Hematopoietic multipotent progenitor cell treated with erythropoietin and hydrocortisone succinate and interleukin-3 and kit ligand, for 4 days (in vitro differentiated cells): ENCODE data around the gene PTGER3.
"Not testable (repeated sequence)": the region's sequence is repeated elsewhere in the genome, so short reads cannot be mapped to it uniquely, and the experiment has no call there.

Source experiments
- DNase-seq: peaks from one replicate; pipeline ENCODE4 v3.0.0-alpha.2; 2015

Gene PTGER3

DNA sequence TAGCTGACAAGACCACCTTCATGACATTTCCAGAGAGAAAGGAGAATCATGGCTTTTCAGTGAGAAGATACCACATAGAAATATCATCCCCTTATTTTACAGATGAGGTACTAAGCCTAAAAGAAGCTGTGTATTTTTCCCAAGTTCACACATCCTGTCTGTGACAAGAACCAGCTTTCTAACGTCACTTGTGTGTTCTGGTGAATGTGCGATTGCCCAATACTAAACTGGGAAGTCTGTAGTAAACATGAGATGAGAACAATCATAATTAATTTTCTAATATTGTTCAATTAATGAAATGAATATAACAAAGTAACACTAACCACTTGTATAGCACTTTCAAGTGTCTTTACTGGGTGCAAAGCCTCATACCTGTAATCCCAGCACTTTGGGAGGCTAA lies 46.0 kb downstream of the PTGER3 start:
- no peak for DNase-seq

DNA sequence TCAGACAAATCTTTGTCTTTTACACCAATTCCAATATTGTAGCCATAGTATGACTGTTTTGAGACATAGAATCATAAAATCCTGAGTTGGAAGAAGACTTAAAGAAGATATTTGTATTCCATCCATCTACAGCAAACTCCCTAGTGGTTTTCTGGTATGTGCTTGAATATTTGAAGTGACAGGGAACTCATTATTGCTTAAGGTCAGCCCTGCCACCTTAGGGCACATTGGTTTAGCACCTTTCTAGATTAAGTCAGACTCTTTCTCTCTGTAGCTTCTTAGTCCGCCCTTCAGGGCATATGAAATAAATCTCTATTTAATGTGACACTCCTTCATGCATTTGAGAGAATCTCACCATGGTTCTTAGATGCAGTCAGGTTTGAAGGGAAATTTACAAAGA lies 49.8 kb downstream of the PTGER3 start:
- no peak for DNase-seq

DNA sequence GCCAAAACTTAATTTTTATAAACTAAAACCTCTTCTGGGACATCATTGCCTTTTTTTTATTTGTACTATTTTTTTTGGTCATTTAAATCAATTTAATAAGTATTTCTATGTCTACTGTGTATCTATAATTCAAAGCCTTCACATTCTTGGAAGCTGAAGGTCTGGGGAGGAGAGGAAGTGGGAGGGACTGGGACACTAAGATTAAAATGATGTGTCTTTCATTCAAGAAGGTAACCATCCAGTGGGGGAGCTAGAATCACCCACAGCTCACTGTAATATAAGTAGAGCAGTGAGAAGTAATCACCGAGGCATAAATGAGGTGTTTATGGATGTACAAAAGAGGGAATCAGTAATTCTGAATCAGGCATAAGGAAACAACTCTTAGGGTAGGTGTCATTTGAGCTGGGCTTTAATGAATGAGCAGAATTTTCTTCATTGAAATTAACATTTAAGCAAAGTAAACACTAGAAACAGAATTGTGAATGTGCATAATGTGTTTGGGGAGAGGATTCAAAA lies 52.8 kb downstream of the PTGER3 start:
- peak; percentile 78 for DNase-seq

DNA sequence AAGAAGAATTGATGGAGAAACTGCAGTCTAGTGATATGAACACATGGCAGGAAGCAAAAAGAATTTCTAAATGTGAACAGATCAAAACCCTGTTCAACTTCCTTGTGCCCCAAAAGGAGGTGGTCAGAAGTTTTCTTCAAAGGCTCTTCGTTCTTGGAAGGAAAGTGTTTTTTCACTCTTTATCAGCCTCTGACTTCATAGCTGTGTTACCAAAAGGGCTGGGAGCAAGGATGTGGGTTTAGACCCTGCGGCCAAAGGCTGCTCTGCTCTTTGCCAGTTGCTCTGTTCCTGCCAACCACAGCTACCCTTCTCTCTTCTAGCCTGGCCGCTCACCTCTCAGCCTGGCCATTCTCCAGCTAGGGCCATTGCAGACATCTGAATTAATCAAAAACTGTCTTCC lies 53.8 kb downstream of the PTGER3 start:
- peak; percentile 88 for DNase-seq

DNA sequence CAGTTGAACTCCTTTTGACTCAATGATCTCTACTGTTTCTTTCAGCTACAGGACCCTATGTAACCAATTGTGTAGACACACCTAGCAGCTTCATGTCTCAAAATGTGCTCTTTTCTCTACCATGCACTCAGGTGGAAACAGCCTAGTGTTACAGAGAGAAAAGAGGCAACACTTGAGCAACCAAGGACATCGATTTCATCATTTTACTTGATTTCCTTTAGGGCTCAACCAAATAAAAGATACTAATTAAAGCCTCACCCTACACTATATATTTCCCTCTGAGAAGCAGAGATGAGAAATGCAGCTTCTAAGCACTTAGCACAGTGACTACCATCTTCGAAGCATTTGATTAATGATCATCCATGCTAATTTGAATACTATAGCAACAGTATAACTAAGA lies 55.1 kb downstream of the PTGER3 start:
- no peak for DNase-seq

DNA sequence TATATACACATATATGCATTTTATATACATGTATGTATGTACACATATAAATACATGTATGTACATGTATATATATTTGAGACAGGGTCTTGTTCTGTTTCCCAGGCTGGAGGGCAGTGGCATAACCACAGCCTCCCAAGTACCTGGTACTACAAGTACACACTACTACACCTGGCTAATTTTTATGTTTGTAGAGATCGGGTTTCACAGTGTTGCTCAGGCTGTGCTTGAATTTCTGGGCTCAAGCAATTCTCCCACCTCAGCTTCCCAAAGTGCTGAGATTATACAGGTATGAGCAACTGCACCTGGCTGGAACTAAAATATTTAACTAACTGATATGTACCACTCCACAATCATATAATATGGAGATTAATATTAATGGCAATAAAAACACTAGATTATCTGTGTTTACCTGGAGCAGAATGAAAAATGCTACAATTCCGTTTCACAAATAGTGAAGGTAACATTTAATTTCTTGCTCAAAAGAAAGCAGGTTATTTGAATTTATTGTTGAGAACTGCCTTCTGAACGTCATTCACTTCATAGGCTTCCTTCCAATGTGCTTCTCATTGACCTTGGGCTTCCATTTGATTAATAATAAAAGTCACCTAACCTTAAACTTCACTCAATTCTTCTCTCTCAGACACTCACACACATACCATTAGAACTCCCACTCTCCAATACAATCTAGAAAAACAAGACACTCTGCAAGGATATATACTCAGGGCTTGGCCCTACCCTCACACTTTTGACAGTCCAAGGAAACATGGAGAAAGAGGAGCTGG lies 57.0 kb downstream of the PTGER3 start:
- DNase-seq, result no peak

DNA sequence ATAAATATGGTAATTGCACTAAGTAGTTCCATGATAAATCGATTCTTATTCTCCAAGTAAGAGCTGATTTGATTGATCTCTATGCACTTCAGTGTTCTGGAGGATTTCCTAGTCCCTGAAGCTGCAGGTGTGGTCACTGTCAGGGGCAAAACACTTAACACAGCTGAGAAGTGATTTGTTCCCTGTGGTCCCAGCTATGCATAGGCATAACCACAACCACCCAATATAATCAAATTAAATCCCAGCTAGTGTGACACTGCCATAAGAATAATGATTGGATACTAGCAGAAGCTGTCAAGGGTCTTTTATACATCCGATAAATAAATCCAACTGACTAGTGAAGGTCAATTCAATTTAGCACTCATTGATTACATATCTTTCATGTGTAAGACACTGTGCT lies 60.1 kb downstream of the PTGER3 start:
- no peak for DNase-seq

DNA sequence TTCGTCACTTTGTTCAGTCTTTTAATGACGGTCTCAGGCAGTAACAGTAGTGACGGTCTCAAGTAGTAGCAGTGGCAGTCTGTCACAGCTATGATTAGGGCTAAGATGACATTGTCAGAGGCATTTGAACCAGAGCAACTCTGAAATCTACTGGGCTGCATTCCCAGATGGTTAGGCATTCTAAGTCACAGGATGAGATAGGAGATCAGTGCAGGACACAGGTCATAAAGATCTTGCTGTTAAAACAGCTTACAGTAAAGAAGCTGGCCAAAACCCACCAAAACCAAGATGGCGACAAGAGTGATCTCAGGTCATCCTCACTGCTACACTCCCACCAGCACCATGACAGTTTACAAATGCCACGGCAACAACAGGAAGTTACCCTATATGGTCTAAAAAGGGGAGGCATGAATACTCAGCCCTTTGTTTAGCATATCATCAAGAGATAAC lies 61.8 kb downstream of the PTGER3 start:
- not testable (repeated sequence) for DNase-seq

DNA sequence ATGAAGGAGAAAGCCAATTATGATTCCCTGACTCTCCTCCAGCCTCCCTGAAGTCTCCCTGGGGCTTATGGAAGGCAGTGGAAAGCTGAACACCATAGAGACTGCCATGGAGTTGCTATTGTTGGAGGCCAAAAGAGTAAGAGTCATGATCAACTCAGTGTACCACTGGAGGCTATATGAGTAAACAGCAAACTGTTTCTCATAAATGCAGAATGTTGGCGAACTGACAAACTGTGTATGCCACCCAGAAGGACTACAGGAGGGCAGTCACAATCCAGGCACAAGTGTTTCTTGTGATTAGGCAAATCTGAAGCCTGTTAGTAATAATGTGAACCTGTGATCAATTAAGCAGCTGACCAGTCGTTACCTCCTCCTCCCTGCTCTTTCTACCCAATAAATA lies 62.3 kb downstream of the PTGER3 start:
- not testable (repeated sequence) for DNase-seq

DNA sequence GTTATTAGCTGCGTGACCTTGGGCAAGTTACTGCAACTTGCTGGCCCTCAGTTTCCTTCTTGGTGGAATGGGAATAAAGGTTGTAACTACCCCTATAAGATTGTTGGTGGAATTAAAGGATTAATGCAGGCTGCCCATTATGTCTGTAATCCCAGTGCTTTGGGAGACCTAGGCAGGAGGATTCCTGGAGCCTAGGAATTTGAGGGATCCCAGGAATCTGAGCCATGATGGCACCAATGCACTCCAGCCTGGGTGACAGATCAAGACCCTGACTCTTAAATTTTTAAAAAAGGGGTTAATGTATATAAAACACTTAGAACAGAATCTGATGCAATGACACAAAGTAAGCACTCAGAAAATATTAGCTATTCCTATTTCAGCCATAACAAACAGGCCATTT lies 67.3 kb downstream of the PTGER3 start:
- no peak for DNase-seq

DNA sequence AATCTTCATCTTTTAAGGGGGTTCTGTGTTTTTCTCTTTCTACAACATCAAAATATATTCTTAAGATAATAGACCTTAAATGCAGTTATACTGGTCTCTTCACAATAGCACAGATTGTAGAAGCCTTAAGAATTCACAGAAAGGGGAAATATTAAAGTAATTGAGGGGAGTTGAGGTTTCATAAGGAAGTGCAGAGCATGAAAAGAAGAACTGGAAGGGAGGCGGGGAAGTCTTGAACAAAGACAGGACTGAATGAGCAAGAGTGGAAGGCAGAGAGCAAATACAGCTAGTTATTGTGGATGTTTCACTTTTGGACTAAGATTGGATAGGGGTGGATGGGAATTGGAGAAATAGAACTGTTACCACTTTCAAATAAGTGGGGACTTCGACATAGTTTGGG lies 67.7 kb downstream of the PTGER3 start:
- DNase-seq, result peak; percentile 63

DNA sequence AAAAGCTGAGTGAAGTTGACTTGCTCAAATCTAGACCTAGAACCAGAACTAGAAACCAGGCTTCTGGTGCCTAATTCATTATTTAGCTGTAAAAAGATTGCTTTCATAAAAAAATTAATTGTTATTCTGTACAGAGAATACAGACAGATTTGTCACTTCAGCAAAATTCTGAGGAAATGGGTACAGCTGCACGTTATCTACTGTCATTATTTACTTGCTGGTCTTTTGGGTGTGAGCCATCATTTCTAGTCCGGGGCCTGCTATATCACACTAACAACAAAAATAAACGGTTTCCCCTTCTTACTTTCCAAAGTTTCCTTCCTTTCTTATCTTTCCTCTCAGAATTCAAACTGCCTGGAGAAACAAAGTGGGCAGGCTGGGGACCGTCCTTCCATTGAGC lies 68.3 kb downstream of the PTGER3 start:
- DNase-seq, result peak; percentile 63

DNA sequence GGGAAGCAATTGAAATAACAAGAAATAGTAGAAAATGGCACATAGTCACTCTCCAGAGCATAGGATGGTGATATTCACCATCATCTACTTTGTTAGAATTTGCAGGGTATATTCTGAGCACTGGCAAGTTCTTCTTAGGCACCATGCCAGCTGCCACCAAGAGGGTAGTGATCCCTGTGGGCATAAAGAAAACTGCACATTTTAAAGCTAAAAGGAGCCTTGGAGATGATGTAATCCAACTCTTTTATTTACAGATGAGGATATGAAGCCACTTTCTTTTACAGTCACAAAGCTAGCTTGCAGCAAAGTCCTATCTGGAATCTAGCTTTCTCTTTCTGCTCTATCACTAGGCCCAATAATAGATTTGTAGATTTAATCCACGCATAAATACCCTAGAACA lies 69.0 kb downstream of the PTGER3 start:
- peak; percentile 82 for DNase-seq

DNA sequence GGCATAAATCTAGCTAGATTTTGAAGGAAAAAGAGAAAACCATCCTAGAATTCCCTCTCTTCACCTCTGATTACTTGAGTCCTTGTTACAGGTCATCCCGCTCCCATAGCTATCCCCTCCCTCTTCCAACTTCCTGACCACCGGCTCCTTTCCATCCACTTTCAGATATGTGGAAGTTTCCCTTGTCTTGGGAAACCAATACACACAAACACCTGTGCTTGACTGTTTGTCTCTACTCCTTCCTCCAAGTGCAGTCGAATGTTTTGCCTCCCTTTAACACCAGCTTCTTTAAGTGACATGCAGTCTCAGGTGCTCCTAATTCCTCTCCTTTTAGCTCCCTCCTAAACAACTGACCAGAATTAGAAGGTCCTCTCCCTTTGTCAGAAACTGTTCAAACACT lies 70.0 kb downstream of the PTGER3 start:
- DNase-seq, result no peak

DNA sequence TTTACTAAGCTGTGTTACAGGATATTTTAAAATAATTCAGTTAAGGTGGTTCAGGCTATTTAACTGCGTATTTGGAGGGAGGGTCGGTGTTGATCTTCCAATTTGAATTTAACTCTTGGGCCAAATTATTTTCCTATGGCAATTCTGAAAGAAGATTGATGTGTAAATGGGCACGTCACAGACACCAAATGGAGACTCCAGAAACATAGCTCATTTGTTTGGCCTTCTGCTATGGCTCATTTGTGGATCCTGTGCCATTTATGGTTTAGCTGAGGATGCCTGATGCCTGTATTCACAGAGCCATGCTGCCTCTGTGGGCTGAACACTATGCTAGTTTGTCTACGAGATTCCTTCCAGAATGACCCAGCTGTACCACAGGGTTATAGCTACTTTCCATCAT lies 70.6 kb downstream of the PTGER3 start:
- no peak for DNase-seq

DNA sequence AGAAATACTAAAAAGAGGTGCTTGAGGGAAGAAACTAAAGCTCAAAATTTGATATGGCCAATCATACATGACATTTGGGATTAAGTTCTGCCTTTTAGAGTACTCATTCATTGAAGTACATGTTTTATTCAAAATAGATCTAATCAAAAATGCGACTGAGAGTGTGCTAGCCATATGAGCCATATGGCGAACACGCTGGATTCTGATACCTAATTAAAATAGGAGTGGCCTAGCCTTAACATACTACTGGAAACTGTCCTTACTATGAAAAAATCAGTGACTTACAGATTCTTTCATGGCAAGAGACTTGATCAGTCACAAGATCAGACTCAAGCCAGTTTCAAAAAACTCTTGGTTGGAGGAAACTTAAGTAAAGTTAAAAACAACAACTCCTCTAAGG lies 73.9 kb downstream of the PTGER3 start:
- DNase-seq, result no peak

DNA sequence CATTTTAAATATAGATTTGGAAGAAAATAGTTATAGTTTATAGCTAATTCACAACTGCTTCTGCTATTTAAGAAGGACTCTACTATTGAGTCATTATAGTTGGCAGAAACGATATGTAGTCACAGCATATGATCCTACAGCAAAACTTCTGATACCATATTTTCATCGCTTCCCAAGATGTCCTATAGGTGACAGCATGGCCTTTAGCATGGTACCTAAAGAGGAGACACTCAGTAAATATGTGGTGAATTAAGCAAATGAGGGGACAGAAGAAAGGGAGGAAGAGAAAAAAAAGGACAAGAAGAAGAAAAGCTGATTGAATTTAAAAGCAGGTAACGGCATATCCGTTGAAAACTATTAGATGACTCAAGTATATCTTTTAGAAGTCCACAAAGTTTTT lies 77.2 kb downstream of the PTGER3 start:
- DNase-seq, result no peak

DNA sequence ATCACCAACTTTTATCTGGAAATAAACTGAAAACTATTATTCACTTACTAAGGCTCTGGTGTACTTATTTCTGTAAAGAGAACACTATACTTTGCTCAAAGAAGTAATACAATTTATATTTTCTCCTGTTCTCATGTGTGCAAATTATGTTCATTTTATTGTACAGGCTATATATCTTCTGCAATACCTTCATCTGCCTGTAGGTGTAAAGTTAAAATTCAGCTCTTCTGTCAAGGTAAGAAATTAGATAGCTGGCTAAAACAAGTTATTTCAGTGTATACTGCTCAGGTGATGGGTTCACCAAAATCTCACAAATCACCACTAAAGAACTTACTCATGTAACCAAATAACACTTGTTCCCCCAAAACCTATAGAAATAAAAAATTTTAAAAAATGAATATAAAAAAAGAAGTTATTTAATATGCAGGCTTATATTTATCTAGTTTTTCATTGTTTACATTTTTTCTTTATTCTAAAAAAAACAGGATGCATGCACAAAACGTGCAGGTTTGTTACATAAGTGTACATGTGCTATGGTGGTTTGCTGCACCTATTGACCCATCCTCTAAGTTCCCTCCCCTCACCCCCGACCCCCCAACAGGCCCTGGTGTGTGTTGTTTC lies 81.5 kb downstream of the PTGER3 start:
- peak; percentile 56 for DNase-seq

DNA sequence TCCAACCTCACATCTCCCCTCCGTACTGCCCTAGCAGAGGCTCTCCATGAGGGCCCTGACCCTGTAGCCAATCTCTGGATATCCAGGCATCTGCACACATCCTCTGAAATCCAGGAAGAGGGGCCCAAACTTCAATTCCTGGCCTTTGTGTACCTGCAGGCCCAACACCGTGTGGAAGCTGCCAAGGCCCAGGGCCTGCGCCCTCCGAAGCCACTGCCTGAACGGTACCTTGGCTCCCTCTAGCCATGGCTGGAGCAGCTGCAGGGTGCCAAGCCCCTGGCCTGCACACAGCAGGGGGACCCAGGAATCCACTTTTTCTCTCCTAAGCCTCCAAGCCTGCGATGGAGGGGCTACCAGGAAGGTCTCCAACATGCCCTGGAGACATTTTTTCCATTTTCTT lies 84.2 kb downstream of the PTGER3 start:
- no peak for DNase-seq

DNA sequence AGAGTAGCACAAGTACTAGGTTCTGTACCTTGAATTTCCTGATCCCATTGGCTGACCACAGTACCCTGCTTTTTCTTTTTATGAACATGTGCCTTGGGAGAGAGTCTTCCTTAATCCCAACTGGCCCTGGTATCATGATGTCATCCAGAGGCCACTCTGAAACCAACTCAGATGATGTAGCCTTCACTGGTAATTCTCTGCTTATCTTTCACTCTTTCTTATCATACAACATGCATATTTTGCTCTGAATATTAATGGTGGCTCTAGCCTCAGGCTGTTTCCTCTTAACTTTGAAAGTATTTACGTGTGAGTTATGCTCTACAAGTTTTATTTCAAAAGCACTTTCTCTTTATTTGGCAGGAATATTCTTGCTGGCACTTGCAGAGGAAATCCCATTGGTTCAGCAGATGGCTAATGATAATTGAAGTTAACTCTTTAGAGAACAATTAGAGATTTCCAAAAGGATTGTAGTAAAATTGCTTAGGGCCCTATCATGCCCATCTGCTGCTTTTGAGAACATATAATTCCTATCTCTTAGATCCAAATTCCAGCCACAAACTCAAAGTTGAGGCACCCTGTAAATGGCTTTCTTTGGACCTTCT lies 86.1 kb downstream of the PTGER3 start:
- DNase-seq, result peak; percentile 54

DNA sequence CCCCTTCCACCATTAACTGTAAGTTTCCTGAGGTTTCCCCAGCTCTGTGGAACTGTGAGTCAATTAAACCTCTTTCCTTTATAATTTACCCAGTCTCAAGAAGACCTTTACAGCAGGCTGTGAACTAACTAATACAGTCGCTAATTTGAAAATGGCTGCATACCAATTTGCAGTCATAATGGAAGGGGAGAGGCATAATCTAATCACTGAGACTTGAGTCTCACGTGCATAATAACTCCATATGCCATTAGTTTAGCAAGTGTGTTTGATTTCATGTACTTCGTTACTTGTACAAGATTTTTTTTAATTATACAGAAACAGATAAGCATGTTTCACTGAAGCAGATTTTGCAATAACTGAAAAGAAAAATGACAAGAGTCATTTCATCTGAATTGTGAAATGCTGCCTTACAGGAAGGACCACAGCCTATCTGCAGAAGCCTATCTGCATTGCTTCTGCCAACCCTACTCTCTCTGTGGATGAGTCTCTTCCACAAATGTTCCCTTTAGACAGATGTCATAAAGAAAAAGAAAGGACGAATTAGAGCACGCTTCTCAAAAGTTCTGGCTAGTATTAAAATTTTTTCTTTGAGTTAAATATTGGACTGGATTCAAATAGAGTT lies 99.1 kb downstream of the PTGER3 start:
- DNase-seq, result peak; percentile 79

DNA sequence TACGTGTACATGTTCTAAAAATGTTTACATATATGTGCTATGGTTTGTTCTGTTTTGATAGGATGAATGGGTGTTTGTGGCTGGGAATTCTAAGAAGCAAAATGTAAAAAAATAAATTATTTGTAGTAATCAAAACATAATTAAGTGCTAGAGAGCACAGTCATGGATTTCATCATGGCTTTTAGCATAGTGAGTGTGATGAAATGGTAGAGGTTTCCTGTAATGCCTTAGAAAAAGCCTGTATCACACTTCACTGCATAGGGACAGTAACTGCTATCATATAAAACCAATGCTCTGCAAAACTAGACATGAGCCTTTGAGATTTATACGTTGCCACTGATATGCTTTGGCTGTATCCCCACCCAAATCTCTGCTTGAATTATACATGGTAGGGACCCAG lies 99.8 kb downstream of the PTGER3 start:
- peak; percentile 56 for DNase-seq

DNA sequence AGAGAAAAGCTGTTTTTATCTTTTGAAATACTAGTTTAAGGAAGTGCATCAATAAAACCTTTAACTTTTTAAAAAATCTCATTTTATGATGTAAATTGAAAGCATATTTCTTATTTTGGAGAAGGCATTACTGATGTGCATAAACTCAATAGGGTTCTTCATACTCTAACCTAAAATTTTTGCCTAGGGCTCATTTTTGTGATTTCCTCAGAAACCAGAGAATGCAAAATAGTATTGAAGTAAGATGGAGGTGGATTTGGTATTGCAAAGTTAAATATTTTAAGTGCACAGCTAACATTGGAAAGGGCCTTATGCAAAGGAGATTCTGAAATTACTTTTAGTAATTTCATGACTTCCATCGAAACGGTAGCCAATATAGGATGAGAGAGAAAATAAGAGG lies 101.9 kb downstream of the PTGER3 start:
- no peak for DNase-seq

DNA sequence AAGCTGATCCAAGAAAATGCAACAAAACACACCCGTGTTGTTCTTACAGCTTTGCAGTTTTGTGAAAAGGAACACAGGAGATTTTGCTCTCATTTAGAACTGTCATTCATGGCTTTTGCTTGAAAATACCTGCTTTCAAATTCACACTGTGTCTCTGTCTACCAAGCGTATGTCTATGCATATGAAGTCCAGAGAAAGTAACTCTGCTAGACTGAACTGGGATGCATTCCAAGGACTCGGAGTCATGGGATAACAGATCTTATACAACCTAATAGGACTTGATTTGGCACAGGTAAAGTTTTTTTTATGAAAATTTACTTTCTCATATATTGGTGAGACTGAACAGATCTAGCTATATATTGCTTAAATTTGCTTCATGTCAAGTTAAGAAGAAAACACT lies 102.4 kb downstream of the PTGER3 start:
- no peak for DNase-seq
